ENCODE results near the gene SAMMSON. TPM values are rescaled to one million over a fixed set of nuclear protein-coding genes. Genes with fewer than 3 reads are reported as not detected.

Gene SAMMSON
- total RNA-seq, 1 donor, result not detected

DNA sequence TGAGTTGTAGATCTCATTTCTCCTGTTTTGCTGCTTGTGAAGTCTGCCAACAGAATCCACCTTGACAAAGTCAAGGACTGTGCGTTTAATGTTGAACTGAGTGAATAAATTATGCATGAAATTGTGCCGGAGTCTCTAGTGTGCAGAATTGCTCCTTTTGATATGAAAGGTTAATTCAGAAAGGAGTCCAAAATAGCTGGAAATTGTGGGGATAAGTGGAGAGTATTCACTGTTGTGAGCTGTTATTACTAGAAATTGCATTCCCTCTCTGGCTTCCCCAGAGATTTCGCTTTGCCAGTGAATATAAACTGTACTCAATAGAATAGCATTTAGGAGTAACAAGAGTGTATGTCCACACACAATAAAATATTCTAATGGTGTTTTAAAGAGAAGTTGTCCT lies 43.1 kb downstream of the SAMMSON start:
- H3K4me3 ChIP-seq (ENCODE audit: low read depth, low read length), result no peak overlapping the region
- DNase-seq (ENCODE audit: low read depth), result no peak
- TF ChIP-seq, protein P1, sequence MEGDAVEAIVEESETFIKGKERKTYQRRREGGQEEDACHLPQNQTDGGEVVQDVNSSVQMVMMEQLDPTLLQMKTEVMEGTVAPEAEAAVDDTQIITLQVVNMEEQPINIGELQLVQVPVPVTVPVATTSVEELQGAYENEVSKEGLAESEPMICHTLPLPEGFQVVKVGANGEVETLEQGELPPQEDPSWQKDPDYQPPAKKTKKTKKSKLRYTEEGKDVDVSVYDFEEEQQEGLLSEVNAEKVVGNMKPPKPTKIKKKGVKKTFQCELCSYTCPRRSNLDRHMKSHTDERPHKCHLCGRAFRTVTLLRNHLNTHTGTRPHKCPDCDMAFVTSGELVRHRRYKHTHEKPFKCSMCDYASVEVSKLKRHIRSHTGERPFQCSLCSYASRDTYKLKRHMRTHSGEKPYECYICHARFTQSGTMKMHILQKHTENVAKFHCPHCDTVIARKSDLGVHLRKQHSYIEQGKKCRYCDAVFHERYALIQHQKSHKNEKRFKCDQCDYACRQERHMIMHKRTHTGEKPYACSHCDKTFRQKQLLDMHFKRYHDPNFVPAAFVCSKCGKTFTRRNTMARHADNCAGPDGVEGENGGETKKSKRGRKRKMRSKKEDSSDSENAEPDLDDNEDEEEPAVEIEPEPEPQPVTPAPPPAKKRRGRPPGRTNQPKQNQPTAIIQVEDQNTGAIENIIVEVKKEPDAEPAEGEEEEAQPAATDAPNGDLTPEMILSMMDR (IDR thresholded peaks at IDR 0.05; ENCODE audit: insufficient read depth, low read length), result no peak

DNA sequence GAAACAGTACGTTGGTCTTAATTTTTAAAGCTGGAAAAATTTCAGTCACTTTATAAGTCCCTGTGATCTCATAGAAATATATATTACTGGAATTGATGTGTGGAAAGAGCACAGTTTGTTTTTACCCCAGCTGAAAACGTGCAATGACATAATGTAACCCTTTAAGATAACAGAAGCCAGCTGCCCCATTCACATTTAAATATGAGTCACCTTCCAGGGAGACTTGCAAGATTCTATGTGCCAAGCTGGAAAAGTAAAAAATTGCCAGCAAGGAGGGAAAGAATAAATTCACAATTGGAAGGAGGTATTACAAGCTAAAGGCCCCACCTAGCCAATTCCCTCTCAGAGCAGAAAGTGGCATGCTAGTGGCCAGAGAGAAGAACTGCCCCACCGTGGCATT lies 50.2 kb downstream of the SAMMSON start:
- TF ChIP-seq, protein P1 (IDR thresholded peaks at IDR 0.05; ENCODE audit: insufficient read depth, low read length), result no peak
- DNase-seq (ENCODE audit: low read depth), result peak; percentile 9
- no peak overlapping the region for H3K4me3 ChIP-seq (ENCODE audit: low read depth, low read length)

DNA sequence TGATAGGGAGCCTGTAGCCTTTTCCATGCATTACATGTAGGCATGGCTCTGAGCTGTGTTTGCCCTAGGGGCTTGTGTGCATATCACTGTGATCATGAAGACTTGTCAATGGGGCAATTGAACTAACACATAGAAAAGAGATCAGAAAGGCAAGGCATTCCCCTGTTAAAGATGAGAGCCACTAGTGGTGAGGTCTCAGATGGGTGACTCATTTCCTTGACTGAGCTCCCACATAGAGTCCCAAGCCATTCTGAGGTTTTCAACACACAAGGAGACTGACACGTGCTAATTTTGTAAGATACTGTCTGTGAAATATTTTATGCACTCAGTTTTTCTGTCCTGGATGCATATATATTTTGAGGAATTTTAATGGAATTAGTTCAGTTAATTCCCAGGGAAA lies 53.8 kb downstream of the SAMMSON start:
- TF ChIP-seq, protein P1 (IDR thresholded peaks at IDR 0.05; ENCODE audit: insufficient read depth, low read length), result no peak
- DNase-seq (ENCODE audit: low read depth), result no peak
- no peak overlapping the region for H3K4me3 ChIP-seq (ENCODE audit: low read depth, low read length)

DNA sequence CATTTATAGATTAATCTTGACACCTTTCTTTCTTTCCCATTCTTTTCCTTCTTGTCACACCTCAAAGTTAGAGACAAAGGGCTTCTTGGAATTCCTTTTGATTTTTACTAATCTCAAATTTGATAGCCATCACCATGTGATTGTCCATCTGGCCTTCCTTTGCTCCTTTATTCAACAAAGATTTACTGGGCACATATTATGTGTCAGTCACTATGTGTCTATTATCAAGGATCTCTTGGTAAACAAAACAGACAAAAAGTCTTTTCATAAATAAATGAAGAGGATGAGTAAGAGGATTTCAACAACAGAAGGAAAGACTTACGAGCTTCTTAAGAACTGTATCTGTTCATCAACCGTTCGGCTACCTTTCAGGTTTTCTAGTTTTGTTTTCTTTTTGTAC lies 56.5 kb downstream of the SAMMSON start:
- TF ChIP-seq, protein P1 (IDR thresholded peaks at IDR 0.05; ENCODE audit: insufficient read depth, low read length), result no peak
- H3K4me3 ChIP-seq (ENCODE audit: low read depth, low read length), result no peak overlapping the region
- DNase-seq (ENCODE audit: low read depth), result no peak

DNA sequence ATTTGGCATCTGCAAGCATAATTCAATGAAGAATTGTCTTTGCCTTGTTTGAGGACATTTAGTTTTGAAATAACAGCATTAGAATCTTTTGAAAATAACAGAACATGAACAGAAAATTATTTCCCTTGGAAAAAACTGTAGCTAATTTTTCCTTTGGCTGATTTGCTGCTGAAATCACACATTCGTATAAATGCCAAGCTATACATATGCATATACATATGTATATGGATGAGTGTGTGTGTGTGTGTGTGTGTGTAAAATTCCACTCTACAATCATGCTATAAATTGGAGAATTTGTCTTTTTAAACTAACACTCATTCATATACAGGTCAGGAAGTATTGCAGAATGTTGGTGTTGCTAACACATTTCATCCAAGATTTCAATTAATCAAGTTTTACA lies 57.9 kb downstream of the SAMMSON start:
- TF ChIP-seq, protein P1 (IDR thresholded peaks at IDR 0.05; ENCODE audit: insufficient read depth, low read length), result no peak
- DNase-seq (ENCODE audit: low read depth), result no peak

DNA sequence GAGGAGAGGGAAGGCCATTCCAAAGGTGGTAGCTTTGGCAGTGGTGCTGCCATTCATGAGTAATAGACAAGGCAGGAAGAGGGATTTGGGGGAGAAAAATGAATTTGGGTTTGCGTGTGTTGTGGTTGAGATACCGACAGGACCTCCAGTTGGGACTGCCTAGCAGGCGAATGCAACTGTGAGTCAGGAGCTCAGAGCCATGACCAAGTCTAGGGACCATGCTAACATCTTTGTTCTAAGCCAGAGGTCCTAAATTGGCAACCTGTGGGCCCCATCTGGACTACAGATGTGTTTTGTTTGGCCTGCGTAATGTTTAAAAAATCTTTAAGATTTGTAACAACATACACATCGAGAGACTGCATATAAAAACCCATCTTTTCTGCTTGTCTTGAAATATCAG lies 61.6 kb downstream of the SAMMSON start:
- TF ChIP-seq, protein P1 (IDR thresholded peaks at IDR 0.05; ENCODE audit: insufficient read depth, low read length), result no peak
- no peak for DNase-seq (ENCODE audit: low read depth)
- no peak overlapping the region for H3K4me3 ChIP-seq (ENCODE audit: low read depth, low read length)

More for the DNA sequence above, 57.9 kb downstream of the SAMMSON start:
- H3K4me3 ChIP-seq (ENCODE audit: low read depth, low read length), result no peak overlapping the region

DNA sequence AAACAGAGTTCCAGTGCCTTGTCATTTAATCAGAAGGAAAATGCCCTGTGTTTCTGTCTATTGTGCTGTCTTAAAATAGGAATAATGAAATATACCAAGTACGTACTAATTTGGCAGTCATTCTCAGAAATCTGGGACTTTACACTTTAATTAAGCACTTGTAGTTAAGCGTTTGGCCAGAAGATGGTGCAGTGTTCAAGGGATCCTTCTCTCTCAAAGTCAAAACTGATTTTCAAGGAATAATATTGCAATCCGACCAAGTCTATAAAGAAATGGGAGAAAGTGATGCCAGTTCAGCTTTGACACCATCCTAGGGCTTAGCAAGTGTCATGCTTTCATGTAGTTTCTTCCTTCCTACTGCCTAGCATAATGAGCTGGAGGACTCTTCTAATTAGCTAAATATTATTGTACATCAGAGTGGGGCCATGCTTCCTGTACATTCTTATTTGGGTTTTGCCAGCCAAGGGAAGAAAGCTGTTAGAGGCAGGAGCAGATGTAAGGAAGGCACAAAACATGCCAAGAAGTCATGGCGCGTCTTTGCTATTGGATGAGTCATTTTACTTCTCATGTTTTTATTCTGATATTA lies 64.8 kb downstream of the SAMMSON start:
- peak; percentile 59 for DNase-seq (ENCODE audit: low read depth)
- TF ChIP-seq, protein P1 (IDR thresholded peaks at IDR 0.05; ENCODE audit: insufficient read depth, low read length), result peak; percentile 74
- H3K4me3 ChIP-seq (ENCODE audit: low read depth, low read length), result no peak overlapping the region
